HCT116 (cell line): ENCODE data around the gene GPAT2. TPM values are rescaled to one million over a fixed set of nuclear protein-coding genes. Genes with fewer than 3 reads are reported as not detected.
"Not testable (repeated sequence)": the region's sequence is repeated elsewhere in the genome, so short reads cannot be mapped to it uniquely, and the experiment has no call there.

Experiments
- ATAC-seq: fragments of 200-7000 bp; cut with Tn5 transposase; 2 replicates; pipeline ENCODE4 v1.9.1; 2020; ENCODE audit warnings: mild to moderate bottlenecking, moderate library complexity
- BruUV-seq: library from RNA; stranded (reverse); fragments of 400-500 nt; replicated peaks from 2 replicates; lab custom pipeline; 2021; lab: Mats Ljungman, UMichigan
- CTCF ChIA-PET: fragments of 300-600 bp; sonication (Branson Sonifier 250); formaldehyde crosslinking; loops from one replicate; lab custom pipeline; 2021; ENCODE audit warnings: antibody characterized with exemption; lab: Charles Lee
- POLR2A ChIA-PET: fragments of 300-600, 350-600 bp; sonication (Branson Sonifier 250); formaldehyde crosslinking; loops from one replicate; lab custom pipeline; 2021; ENCODE audit warnings: antibody characterized with exemption; lab: Charles Lee
- RAD21 ChIA-PET, 2 experiments: fragments of 300-600 bp; sonication (Branson Sonifier 250); formaldehyde crosslinking; loops; one replicate each; lab custom pipeline; 2023; ENCODE audit warnings: low total read pairs in 2 of 2; ENCODE audit not compliant: uncharacterized antibody in 2 of 2, unreplicated experiment in 2 of 2, low non-redundant PET in 1 of 2; lab: Charles Lee
- DNase-seq: peaks from one replicate; pipeline ENCODE4 v3.0.0-alpha.2; 2010; ENCODE audit warnings: low read depth, low spot score
- H2AFZ ChIP-seq: fragments of 200-600 bp; shearing (Covaris generic), sonication (generic); 2 replicates; pipeline ENCODE4 v1.6.1; 2017; ENCODE audit warnings: low read depth, mixed run types, mixed read lengths, antibody characterized with exemption, low read length; ENCODE audit not compliant: poor library complexity, severe bottlenecking
- H3K27ac ChIP-seq: 2 replicates; pipeline ENCODE4 v1.5.1; 2012; ENCODE audit warnings: low read depth, low read length
- H3K27me3 ChIP-seq: fragments of 200-600 bp; sonication (generic); 2 replicates; pipeline ENCODE4 v1.6.1; 2016; ENCODE audit warnings: mixed run types, low read length, mixed read lengths; ENCODE audit not compliant: insufficient read depth
- H3K36me3 ChIP-seq, 2 experiments: fragments of 200-500 bp in 1 of 2; fragments of 200-600 bp in 1 of 2; sonication (Bioruptor generic) in 1 of 2; sonication (generic) in 1 of 2; 2 replicates each; pipeline versions ENCODE4 v1.5.1 to v1.6.1; 2014 to 2016; ENCODE audit warnings: low read length in 2 of 2, inconsistent platforms in 1 of 2, mixed read lengths in 1 of 2, mixed run types in 1 of 2; ENCODE audit not compliant: insufficient read depth in 2 of 2, control insufficient read depth in 1 of 2
- H3K4me1 ChIP-seq, 2 experiments: fragments of 200-600 bp in 1 of 2; sonication (generic) in 1 of 2; 2 replicates each; pipeline versions ENCODE4 v1.5.1 to v1.6.1; 2012 to 2017; ENCODE audit warnings: low read length in 2 of 2, inconsistent platforms in 1 of 2, mild to moderate bottlenecking in 1 of 2, mixed read lengths in 1 of 2, mixed run types in 1 of 2, moderate library complexity in 1 of 2; ENCODE audit not compliant: insufficient read depth in 2 of 2, control insufficient read depth in 1 of 2
- H3K4me2 ChIP-seq: fragments of 200-600 bp; sonication (generic); 2 replicates; pipeline ENCODE4 v1.6.1; 2017; ENCODE audit warnings: mixed run types, low read length, mixed read lengths
- H3K4me3 ChIP-seq, 2 experiments: fragments of 200-600 bp in 1 of 2; sonication (generic) in 1 of 2; replicated peaks in 1 of 2; 2 replicates each; pipeline ENCODE4 v1.5.1; 2011 to 2016; ENCODE audit warnings: low read length in 2 of 2, control low read depth in 1 of 2, low read depth in 1 of 2, mild to moderate bottlenecking in 1 of 2, mixed read lengths in 1 of 2, mixed run types in 1 of 2
- H3K79me2 ChIP-seq: fragments of 200-600 bp; sonication (generic); 2 replicates; pipeline ENCODE4 v1.6.1; 2017; ENCODE audit warnings: mild to moderate bottlenecking, mixed run types, low read length, moderate library complexity, mixed read lengths; ENCODE audit not compliant: insufficient read depth
- H3K9ac ChIP-seq: fragments of 200-600 bp; sonication (generic); 2 replicates; pipeline ENCODE4 v1.6.1; 2016; ENCODE audit warnings: low read length, mixed read lengths
- H3K9me2 ChIP-seq: fragments of 200-600 bp; sonication (generic), shearing (Covaris generic); 2 replicates; pipeline ENCODE4 v1.6.1; 2017; ENCODE audit warnings: mixed run types, mild to moderate bottlenecking, moderate library complexity; ENCODE audit not compliant: insufficient read depth
- H3K9me3 ChIP-seq, 2 experiments: fragments of 200-500 bp in 1 of 2; fragments of 200-600 bp in 1 of 2; sonication (Bioruptor generic) in 1 of 2; sonication (generic) in 1 of 2; 2 replicates each; pipeline ENCODE4 v1.6.1; 2014 to 2017; ENCODE audit warnings: low read length in 2 of 2, mixed read lengths in 2 of 2, inconsistent platforms in 1 of 2, low read depth in 1 of 2, mild to moderate bottlenecking in 1 of 2, mixed run types in 1 of 2, moderate library complexity in 1 of 2; ENCODE audit not compliant: control insufficient read depth in 1 of 2, insufficient read depth in 1 of 2
- H4K20me1 ChIP-seq: fragments of 200-600 bp; sonication (generic), shearing (Covaris generic); 2 replicates; pipeline ENCODE4 v1.6.1; 2017; ENCODE audit warnings: mixed run types, mild to moderate bottlenecking, moderate library complexity; ENCODE audit not compliant: insufficient read depth
- CBX3 ChIP-seq: IDR thresholded peaks from 2 replicates; pipeline ENCODE4 v1.6.1; 2012; ENCODE audit warnings: low read depth
- CEBPB ChIP-seq: IDR thresholded peaks from 2 replicates; pipeline ENCODE4 v1.6.1; 2012; ENCODE audit warnings: low read depth
- ELF1 ChIP-seq: IDR thresholded peaks from 2 replicates; pipeline ENCODE4 v1.6.1; 2012; ENCODE audit warnings: low read depth, borderline replicate concordance
- EZH2phosphoT487 ChIP-seq: fragments of 200-600 bp; IDR thresholded peaks from 2 replicates; pipeline ENCODE4 v1.6.1; 2018; ENCODE audit warnings: antibody characterized with exemption, borderline replicate concordance
- FOSL1 ChIP-seq: IDR thresholded peaks from 2 replicates; pipeline ENCODE4 v1.6.1; 2012; ENCODE audit warnings: low read depth
- JUND ChIP-seq: IDR thresholded peaks from 2 replicates; pipeline ENCODE4 v1.6.1; 2012
- MAX ChIP-seq: IDR thresholded peaks from 2 replicates; pipeline ENCODE4 v1.6.1; 2012
- TCF7L2 ChIP-seq: IDR thresholded peaks from 2 replicates; pipeline ENCODE4 v1.7.0; 2011; ENCODE audit warnings: borderline replicate concordance, inconsistent platforms; ENCODE audit not compliant: insufficient read depth, insufficient read length; ENCODE audit errors: extremely low read depth
- YY1 ChIP-seq: IDR thresholded peaks from 2 replicates; pipeline ENCODE4 v1.6.1; 2011; ENCODE audit warnings: low read length, low read depth, moderate library complexity, mild to moderate bottlenecking; ENCODE audit not compliant: insufficient replicate concordance; ENCODE audit errors: extremely low read depth
- ZBTB33 ChIP-seq: IDR thresholded peaks from 2 replicates; pipeline ENCODE4 v1.6.1; 2011; ENCODE audit warnings: mild to moderate bottlenecking, low read length, moderate library complexity; ENCODE audit not compliant: insufficient replicate concordance; ENCODE audit errors: extremely low read depth
- ZFX ChIP-seq: fragments of 450-650 bp; IDR thresholded peaks from 2 replicates; pipeline ENCODE4 v1.6.1; 2017
- ZNF274 ChIP-seq: fragments of 200-500 bp; sonication (Bioruptor generic); IDR thresholded peaks from 2 replicates; pipeline ENCODE4 v1.6.1; 2014; ENCODE audit warnings: mild to moderate bottlenecking, low read depth, low read length, inconsistent platforms
- intact Hi-C: fragments of 100-400 bp; cut with micrococcal nuclease; formaldehyde crosslinking; loops from 2 replicates; pipeline ENCODE4 v1.10.0; 2022
- total RNA-seq: library from RNA; stranded (reverse); gene quantifications from one replicate; pipeline ENCODE4 v1.2.1, GENCODE V29; 2021; ENCODE audit not compliant: unreplicated experiment

GPAT2 gene
- total RNA-seq, 1 experiment from 2014 or later, result 54.2 TPM

DNA sequence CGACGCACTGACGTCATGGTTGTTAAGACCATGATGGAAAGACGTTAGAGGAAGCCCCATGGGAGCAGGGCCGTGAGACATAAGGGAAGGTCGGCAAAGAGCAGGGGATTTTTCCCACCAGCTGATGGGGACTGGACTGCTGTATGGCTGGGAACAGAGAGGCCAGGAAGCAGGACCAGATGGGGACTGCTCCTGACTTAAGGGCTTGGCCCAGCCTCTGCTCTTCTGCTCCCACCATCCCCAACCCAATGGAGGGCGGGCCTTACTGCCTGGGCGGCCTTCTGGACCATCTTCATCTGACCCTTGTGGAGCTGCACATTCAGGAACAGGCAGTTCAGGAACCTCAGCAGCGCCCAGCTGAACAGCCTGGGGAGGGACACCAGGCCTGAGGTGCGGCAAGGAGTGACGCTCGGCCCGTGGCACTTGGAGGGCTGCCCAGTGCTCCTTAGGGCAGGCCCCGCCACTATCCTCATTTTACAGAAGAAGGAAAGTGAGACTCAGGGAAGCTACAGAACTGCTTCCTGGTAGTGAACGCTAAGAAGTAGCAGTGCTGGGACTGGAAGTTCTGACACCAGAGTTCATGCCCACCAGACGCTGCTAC is 6.9 kb downstream of the GPAT2 start:
- H3K9me3 ChIP-seq, H3K79me2 ChIP-seq, H3K9me2 ChIP-seq, H3K4me1 ChIP-seq, intact Hi-C loops, ATAC-seq, H3K27me3 ChIP-seq, CTCF ChIA-PET, H3K36me3 ChIP-seq, H3K4me2 ChIP-seq, BruUV-seq, H3K4me3 ChIP-seq, H2AFZ ChIP-seq, RAD21 ChIA-PET, H4K20me1 ChIP-seq, POLR2A ChIA-PET, H3K9ac ChIP-seq, H3K27ac ChIP-seq, DNase-seq: not testable (repeated sequence)

DNA sequence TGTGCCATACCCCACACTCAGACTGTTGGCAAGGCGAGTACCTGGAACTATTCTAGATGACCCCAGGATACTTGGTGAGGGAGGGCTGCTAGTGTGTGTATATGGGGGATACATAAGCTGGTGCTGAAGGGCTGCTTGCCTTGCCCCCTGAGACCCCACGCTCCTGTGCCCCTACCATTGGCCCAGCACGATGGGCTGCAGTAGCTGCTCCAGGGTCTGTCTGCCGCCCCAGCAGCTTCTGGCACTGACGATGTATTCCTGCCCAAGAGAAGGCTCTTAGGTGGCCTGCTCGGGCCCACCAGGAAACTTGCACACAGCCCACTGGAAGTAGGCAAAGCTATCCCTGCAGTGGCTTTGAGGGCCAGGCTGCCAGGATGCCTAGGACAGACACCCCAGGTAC is 9.0 kb downstream of the GPAT2 start:
- H3K36me3 ChIP-seq, POLR2A ChIA-PET, H3K4me2 ChIP-seq, RAD21 ChIA-PET, H3K9ac ChIP-seq, H4K20me1 ChIP-seq, intact Hi-C loops, H2AFZ ChIP-seq, CTCF ChIA-PET, DNase-seq, H3K27me3 ChIP-seq, H3K79me2 ChIP-seq, H3K4me3 ChIP-seq, H3K4me1 ChIP-seq, H3K27ac ChIP-seq, H3K9me2 ChIP-seq, H3K9me3 ChIP-seq, BruUV-seq, ATAC-seq: not testable (repeated sequence)

DNA sequence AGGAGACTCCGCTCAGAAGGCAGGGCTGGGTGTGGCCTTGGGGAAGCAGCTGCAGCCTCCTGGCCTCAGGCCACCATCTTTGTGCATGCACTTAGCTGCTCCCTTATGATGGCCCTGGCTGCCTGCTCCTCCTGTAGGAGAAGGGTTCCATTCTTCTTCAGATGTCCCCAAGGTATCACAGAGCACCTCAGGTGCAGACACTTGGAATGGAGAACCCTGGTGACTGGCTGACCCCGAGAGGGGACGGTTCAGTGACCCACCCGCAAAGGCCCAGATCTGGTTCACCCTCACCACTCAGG is 9.6 kb downstream of the GPAT2 start:
- no peaks in the 10 kb centered on the region for H4K20me1 ChIP-seq
- intact Hi-C loops, result no loop called here
- DNase-seq, result no peak
- no peak overlapping the region for H3K4me2 ChIP-seq
- no peak overlapping the region for H3K27ac ChIP-seq
- POLR2A ChIA-PET, result no interaction called here
- no peaks in the 10 kb centered on the region for H3K4me1 ChIP-seq
- H3K27me3 ChIP-seq, result no peaks in the 10 kb centered on the region
- H3K9ac ChIP-seq, result no peak overlapping the region
- no peaks in the 10 kb centered on the region for H3K9me3 ChIP-seq
- CTCF ChIA-PET, result no interaction called here
- H2AFZ ChIP-seq, result no peak overlapping the region
- H3K36me3 ChIP-seq, result no peaks in the 10 kb centered on the region
- no peak for ATAC-seq
- H3K79me2 ChIP-seq, result no peaks in the 10 kb centered on the region
- BruUV-seq, result no TSS peak
- no peaks in the 10 kb centered on the region for H3K9me2 ChIP-seq
- RAD21 ChIA-PET, result no interaction called here
- H3K4me3 ChIP-seq, result no peak overlapping the region
- TF ChIP-seq ELF1 (no peak), ZNF274 (no peak), CEBPB (no peak), TCF7L2 (no peak), CBX3 (no peak), EZH2phosphoT487 (no peak), ZFX (no peak), ZBTB33 (no peak), MAX (no peak), FOSL1 (no peak), JUND (no peak), YY1 (no peak)
